ENCODE data around the gene CDCP2. TPM values are rescaled to one million over a fixed set of nuclear protein-coding genes. Genes with fewer than 3 reads are reported as not detected.

The CDCP2 gene
- total RNA-seq, 4 donors from 2014 or later: not detected

- Histone ChIP-seq H3K36me3 (no peaks in the 10 kb centered on the region), H3K27me3 (no peaks in the 10 kb centered on the region), H3K9me3 (no peaks in the 10 kb centered on the region), H3K27ac (no peak overlapping the region), H3K4me1 (peaks cover 13% of the 10 kb centered on the region), H3K4me3 (no peak overlapping the region)
- DNase-seq (ENCODE audit: low spot score in 2 of 2): no peak
- TF ChIP-seq, protein P1, sequence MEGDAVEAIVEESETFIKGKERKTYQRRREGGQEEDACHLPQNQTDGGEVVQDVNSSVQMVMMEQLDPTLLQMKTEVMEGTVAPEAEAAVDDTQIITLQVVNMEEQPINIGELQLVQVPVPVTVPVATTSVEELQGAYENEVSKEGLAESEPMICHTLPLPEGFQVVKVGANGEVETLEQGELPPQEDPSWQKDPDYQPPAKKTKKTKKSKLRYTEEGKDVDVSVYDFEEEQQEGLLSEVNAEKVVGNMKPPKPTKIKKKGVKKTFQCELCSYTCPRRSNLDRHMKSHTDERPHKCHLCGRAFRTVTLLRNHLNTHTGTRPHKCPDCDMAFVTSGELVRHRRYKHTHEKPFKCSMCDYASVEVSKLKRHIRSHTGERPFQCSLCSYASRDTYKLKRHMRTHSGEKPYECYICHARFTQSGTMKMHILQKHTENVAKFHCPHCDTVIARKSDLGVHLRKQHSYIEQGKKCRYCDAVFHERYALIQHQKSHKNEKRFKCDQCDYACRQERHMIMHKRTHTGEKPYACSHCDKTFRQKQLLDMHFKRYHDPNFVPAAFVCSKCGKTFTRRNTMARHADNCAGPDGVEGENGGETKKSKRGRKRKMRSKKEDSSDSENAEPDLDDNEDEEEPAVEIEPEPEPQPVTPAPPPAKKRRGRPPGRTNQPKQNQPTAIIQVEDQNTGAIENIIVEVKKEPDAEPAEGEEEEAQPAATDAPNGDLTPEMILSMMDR (IDR thresholded peaks at IDR 0.05): no peak
- no peak for TF ChIP-seq POLR2AphosphoS5 (IDR thresholded peaks at IDR 0.05)
- TF ChIP-seq POLR2A (IDR thresholded peaks at IDR 0.05): no peak
- no peak for TF ChIP-seq EP300 (IDR thresholded peaks at IDR 0.05)
- WGBS: 92% methylated on average over 7 of the region's 7 CpGs
These were observed 27.9 kb downstream of the CDCP2 start for GRCh38 chr1:54124906-54125305.

DNA sequence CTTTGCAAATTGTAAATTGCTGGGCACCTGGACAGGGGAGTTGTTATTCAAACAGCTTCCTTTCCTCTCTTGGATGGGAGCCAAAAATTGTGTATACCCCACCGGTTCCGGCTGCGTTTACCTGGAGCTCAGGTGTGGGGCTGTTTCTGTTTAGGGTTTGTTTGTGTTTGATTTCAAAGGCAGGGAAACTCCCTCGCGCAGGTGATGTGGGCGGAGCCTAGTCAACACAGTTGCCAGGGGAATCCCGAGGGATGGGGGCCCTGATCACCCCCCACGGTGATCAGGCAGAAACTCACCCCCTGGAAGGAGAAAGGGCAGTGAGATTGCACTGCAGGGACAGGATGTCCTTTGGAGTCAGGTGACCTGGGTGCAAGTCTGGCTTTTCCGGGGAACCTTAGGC is 28.3 kb downstream of the CDCP2 start:
- Histone ChIP-seq H3K4me3 (no peak overlapping the region), H3K27me3 (no peaks in the 10 kb centered on the region), H3K4me1 (peaks cover 13% of the 10 kb centered on the region), H3K36me3 (no peaks in the 10 kb centered on the region), H3K27ac (no peak overlapping the region), H3K9me3 (no peaks in the 10 kb centered on the region)
- DNase-seq (ENCODE audit: low spot score in 2 of 2): no peak
- TF ChIP-seq, protein P1 (IDR thresholded peaks at IDR 0.05): no peak
- TF ChIP-seq POLR2AphosphoS5 (IDR thresholded peaks at IDR 0.05) (no peak), EP300 (IDR thresholded peaks at IDR 0.05) (no peak), POLR2A (IDR thresholded peaks at IDR 0.05) (no peak)
- WGBS: 50% methylated on average over 9 of the region's 9 CpGs

- WGBS: 95% methylated on average over 4 of the region's 8 CpGs
- no peak for DNase-seq (ENCODE audit: low spot score in 2 of 2)
- Histone ChIP-seq H3K36me3 (no peaks in the 10 kb centered on the region), H3K9me3 (no peaks in the 10 kb centered on the region), H3K4me1 (peaks cover 13% of the 10 kb centered on the region), H3K27me3 (no peaks in the 10 kb centered on the region), H3K4me3 (no peak overlapping the region), H3K27ac (no peak overlapping the region)
- TF ChIP-seq POLR2A (IDR thresholded peaks at IDR 0.05) (no peak), EP300 (IDR thresholded peaks at IDR 0.05) (no peak), POLR2AphosphoS5 (IDR thresholded peaks at IDR 0.05) (no peak)
- TF ChIP-seq, protein P1 (IDR thresholded peaks at IDR 0.05): no peak
These were observed 29.8 kb downstream of the CDCP2 start for GRCh38 chr1:54122992-54123391.

GRCh38 chr1:54122135-54122751 is 30.6 kb downstream of the CDCP2 start:
- TF ChIP-seq POLR2AphosphoS5 (IDR thresholded peaks at IDR 0.05): no peak
- TF ChIP-seq, protein P1 (IDR thresholded peaks at IDR 0.05): no peak
- no peak for TF ChIP-seq EP300 (IDR thresholded peaks at IDR 0.05)
- TF ChIP-seq POLR2A (IDR thresholded peaks at IDR 0.05): no peak
- H3K27me3 ChIP-seq: no peaks in the 10 kb centered on the region
- no peaks in the 10 kb centered on the region for H3K9me3 ChIP-seq
- DNase-seq (ENCODE audit: low spot score in 2 of 2): no peak
- peaks cover 13% of the 10 kb centered on the region for H3K4me1 ChIP-seq
- H3K36me3 ChIP-seq: no peaks in the 10 kb centered on the region
- peak overlapping the region; percentile 31 for H3K4me3 ChIP-seq
- no peak overlapping the region for H3K27ac ChIP-seq
- WGBS: 68% methylated on average over 7 of the region's 14 CpGs

DNA sequence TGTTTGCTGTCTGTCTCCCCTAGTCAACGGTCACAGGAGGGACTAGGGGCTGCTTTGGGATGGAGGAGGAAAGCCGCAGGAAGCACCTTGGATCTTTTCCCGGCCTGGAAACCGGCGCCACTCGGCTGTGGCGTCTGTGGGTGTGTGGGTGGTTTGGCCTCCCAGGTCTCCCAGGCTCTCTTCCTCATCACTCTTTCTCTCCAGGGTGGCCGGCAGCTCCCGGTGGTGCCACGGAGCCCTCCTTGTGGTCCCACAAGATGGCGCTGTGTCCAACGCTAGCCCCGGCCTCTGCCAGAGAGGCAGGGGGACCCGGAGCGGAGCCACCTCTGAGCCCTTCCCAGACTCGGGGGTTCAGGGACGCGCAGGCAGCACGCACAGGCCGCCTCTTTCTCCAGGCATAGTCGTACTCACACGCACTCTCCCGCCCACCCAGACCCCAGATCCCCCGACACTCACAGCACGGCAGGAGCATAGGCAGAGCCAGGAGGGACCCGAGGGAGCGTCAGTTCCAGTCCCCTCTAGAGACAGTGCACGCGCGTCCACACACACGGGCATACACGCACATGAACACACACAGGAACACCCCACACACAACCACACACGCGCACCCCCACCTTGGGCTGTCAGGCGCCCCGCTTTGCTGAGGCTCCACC is 31.2 kb downstream of the CDCP2 start:
- WGBS: 5% methylated on average over 6 of the region's 36 CpGs
- H3K27me3 ChIP-seq: no peaks in the 10 kb centered on the region
- H3K27ac ChIP-seq: no peak overlapping the region
- H3K9me3 ChIP-seq: no peaks in the 10 kb centered on the region
- peak overlapping the region; percentile 31 for H3K4me3 ChIP-seq
- H3K36me3 ChIP-seq: no peaks in the 10 kb centered on the region
- peaks cover 13% of the 10 kb centered on the region for H3K4me1 ChIP-seq
- TF ChIP-seq EP300 (IDR thresholded peaks at IDR 0.05): no peak
- TF ChIP-seq, protein P1 (IDR thresholded peaks at IDR 0.05): peak; percentile 35 to 66
- peak; percentile 88 to 92 for DNase-seq (ENCODE audit: low spot score in 2 of 2)
